A673 (cell line): Measurements from ENCODE around the gene ZNF146. TPM values are rescaled to one million over a fixed set of nuclear protein-coding genes. Genes with fewer than 3 reads are reported as not detected.
"Not testable (repeated sequence)": the region's sequence is repeated elsewhere in the genome, so short reads cannot be mapped to it uniquely, and the experiment has no call there.

Experiments
- BruUV-seq: library from RNA; stranded (reverse); fragments of 400-500 nt; replicated peaks from 2 replicates; lab custom pipeline; 2021; lab: Mats Ljungman, UMichigan
- CTCF ChIA-PET: fragments of 300-600 bp; sonication (Branson Sonifier 250); formaldehyde crosslinking; loops from one replicate; lab custom pipeline; 2022; ENCODE audit warnings: antibody characterized with exemption; lab: Charles Lee
- POLR2A ChIA-PET: fragments of 300-600 bp; sonication (Branson Sonifier 250); formaldehyde crosslinking; loops from one replicate; lab custom pipeline; 2022; ENCODE audit warnings: antibody characterized with exemption; ENCODE audit not compliant: low non-redundant PET; lab: Charles Lee
- DNase-seq: peaks from one replicate; pipeline ENCODE4 v3.0.0-alpha.2; 2015; ENCODE audit warnings: low spot score
- H3K27ac ChIP-seq: fragments of 200-600 bp; sonication (generic); 2 replicates; pipeline ENCODE4 v1.5.1; 2016; ENCODE audit warnings: mixed run types, low read depth, mild to moderate bottlenecking, mixed read lengths, antibody characterized with exemption, low read length; ENCODE audit not compliant: poor library complexity, severe bottlenecking
- H3K27me3 ChIP-seq: fragments of 200-600 bp; sonication (generic); replicated peaks from 2 replicates; pipeline ENCODE4 v1.6.1; 2017; ENCODE audit warnings: mixed run types, low read depth, mild to moderate bottlenecking, mixed read lengths, antibody characterized with exemption, low read length; ENCODE audit not compliant: insufficient read depth, poor library complexity
- H3K36me3 ChIP-seq: fragments of 200-600 bp; sonication (generic); 2 replicates; pipeline ENCODE4 v1.6.1; 2016; ENCODE audit warnings: mixed run types, mild to moderate bottlenecking, mixed read lengths, antibody characterized with exemption, low read length; ENCODE audit not compliant: insufficient read depth, poor library complexity, severe bottlenecking
- H3K4me1 ChIP-seq: fragments of 200-600 bp; sonication (generic); 2 replicates; pipeline ENCODE4 v1.6.1; 2017; ENCODE audit warnings: mixed run types, mild to moderate bottlenecking, mixed read lengths, antibody characterized with exemption, low read length; ENCODE audit not compliant: insufficient read depth, poor library complexity, severe bottlenecking
- H3K4me3 ChIP-seq: fragments of 200-600 bp; sonication (generic); 2 replicates; pipeline ENCODE4 v1.5.1; 2016; ENCODE audit warnings: low read depth, mixed run types, mild to moderate bottlenecking, mixed read lengths, low read length; ENCODE audit not compliant: poor library complexity, severe bottlenecking
- H3K9me3 ChIP-seq: fragments of 200-600 bp; sonication (generic); 2 replicates; pipeline ENCODE4 v1.6.1; 2016; ENCODE audit warnings: mixed run types, low read depth, mild to moderate bottlenecking, mixed read lengths, antibody characterized with exemption, low read length; ENCODE audit not compliant: poor library complexity, severe bottlenecking
- EZH2 ChIP-seq: fragments of 200-600 bp; sonication (generic); IDR thresholded peaks from 2 replicates; pipeline ENCODE4 v1.6.1; 2017; ENCODE audit warnings: borderline replicate concordance, low read depth, mild to moderate bottlenecking, mixed read lengths, antibody characterized with exemption, low read length; ENCODE audit not compliant: poor library complexity, severe bottlenecking
- intact Hi-C: fragments of 100-400 bp; cut with micrococcal nuclease; formaldehyde crosslinking; loops from one replicate; pipeline ENCODE4 v1.10.0; 2022; ENCODE audit not compliant: unreplicated experiment
- total RNA-seq: library from RNA; stranded (reverse); gene quantifications from 2 replicates; pipeline ENCODE4 v1.2.3, GENCODE V29; 2021
- TF ChIP-seq, protein P1 (sequence below): fragments of 300-800, 200-600 bp; sonication (generic); conservative IDR thresholded peaks from 2 replicates; pipeline ENCODE4 v1.5.1; 2017; ENCODE audit warnings: low read depth, mild to moderate bottlenecking, antibody characterized with exemption, low read length, moderate library complexity, mixed read lengths

ZNF146 gene
- total RNA-seq, 1 experiment from 2014 or later = 130 TPM

GRCh38 chr19:36267061-36267845 lies 52.3 kb downstream of the ZNF146 start:
- Histone ChIP-seq H3K4me3 (no peak overlapping the region), H3K4me1 (no peaks in the 10 kb centered on the region), H3K27me3 (no peaks in the 10 kb centered on the region), H3K27ac (no peak overlapping the region), H3K9me3 (no peaks in the 10 kb centered on the region), H3K36me3 (no peaks in the 10 kb centered on the region)
- ChIA-PET CTCF (no interaction called here), POLR2A (no interaction called here)
- no peak for DNase-seq
- BruUV-seq = no TSS peak
- intact Hi-C loops = no loop called here
- no peak for TF ChIP-seq EZH2
- TF ChIP-seq, protein P1, sequence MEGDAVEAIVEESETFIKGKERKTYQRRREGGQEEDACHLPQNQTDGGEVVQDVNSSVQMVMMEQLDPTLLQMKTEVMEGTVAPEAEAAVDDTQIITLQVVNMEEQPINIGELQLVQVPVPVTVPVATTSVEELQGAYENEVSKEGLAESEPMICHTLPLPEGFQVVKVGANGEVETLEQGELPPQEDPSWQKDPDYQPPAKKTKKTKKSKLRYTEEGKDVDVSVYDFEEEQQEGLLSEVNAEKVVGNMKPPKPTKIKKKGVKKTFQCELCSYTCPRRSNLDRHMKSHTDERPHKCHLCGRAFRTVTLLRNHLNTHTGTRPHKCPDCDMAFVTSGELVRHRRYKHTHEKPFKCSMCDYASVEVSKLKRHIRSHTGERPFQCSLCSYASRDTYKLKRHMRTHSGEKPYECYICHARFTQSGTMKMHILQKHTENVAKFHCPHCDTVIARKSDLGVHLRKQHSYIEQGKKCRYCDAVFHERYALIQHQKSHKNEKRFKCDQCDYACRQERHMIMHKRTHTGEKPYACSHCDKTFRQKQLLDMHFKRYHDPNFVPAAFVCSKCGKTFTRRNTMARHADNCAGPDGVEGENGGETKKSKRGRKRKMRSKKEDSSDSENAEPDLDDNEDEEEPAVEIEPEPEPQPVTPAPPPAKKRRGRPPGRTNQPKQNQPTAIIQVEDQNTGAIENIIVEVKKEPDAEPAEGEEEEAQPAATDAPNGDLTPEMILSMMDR = no peak

DNA sequence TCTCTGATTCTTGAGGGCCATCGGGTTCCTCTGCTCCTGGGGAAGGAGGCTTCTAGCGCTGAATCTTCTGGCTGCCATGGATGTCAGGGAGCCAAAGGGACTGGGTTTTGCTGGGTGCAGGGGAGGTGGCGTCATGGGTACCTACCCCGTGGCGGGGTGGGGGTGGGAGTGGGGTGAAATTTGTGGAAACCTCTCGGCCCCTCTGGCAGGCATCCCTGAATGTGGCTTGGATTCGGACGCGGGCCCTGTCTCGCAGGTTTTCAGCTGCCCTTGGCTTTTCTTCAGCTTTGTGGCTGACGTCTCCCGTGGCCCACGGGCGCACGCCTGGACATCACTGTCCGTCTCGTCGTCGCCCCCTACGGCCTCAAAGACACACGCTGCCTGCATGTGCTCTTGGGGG lies 53.2 kb downstream of the ZNF146 start:
- intact Hi-C loops, H3K4me1 ChIP-seq, POLR2A ChIA-PET, H3K36me3 ChIP-seq, H3K4me3 ChIP-seq, DNase-seq, H3K27ac ChIP-seq, H3K9me3 ChIP-seq, BruUV-seq, CTCF ChIA-PET, H3K27me3 ChIP-seq: not testable (repeated sequence)

GRCh38 chr19:36268591-36268990 lies 53.7 kb downstream of the ZNF146 start:
- intact Hi-C loops, H3K27ac ChIP-seq, DNase-seq, BruUV-seq, CTCF ChIA-PET, H3K36me3 ChIP-seq, H3K4me3 ChIP-seq, H3K27me3 ChIP-seq, POLR2A ChIA-PET, H3K4me1 ChIP-seq, H3K9me3 ChIP-seq: not testable (repeated sequence)

DNA sequence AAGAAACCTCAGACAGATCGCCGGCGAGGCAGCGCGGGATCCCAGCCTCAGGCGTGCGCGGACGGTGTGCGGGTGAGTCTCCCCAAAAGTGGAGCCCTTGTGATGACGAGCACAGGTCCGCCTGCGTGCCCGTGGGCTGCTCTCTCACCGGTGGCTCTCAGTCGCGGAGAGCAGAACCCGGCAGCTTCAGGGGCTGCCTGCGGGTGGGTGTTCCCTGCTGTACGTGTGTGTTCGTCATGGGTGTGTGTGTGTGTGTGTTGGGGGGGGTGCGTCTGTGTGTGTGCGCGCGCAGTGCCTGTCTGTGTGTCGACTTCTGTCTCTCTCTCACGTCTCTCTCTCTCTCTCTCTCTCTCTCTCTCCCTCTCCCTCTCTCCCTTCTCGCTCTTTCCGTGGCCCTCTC lies 54.4 kb downstream of the ZNF146 start:
- DNase-seq, POLR2A ChIA-PET, H3K36me3 ChIP-seq, H3K4me3 ChIP-seq, CTCF ChIA-PET, intact Hi-C loops, H3K9me3 ChIP-seq, H3K4me1 ChIP-seq, BruUV-seq, H3K27ac ChIP-seq, H3K27me3 ChIP-seq: not testable (repeated sequence)

Other genes starting within 250 kb of the ZNF146 start
- 8.9 and 11.0 TPM in 2 replicates for gene SDHAF1, start 219.9 kb upstream of the ZNF146 start, total RNA-seq
- 0.70 TPM in 1 of 2 replicates, not detected in the other for gene SYNE4, start 206.3 kb upstream of the ZNF146 start, total RNA-seq
- 20.1 and 27.7 TPM in 2 replicates for gene ALKBH6, start 200.9 kb upstream of the ZNF146 start, total RNA-seq
- gene CLIP3, start 182.2 kb upstream of the ZNF146 start, total RNA-seq = 9.2 and 15.8 TPM in 2 replicates
- 4.6 and 5.4 TPM in 2 replicates for gene THAP8, start 160.8 kb upstream of the ZNF146 start, total RNA-seq
- gene WDR62, start 160.2 kb upstream of the ZNF146 start, total RNA-seq = 39.8 and 40.4 TPM in 2 replicates
- gene OVOL3, start 104.0 kb upstream of the ZNF146 start, total RNA-seq = 0.47 and 0.63 TPM in 2 replicates
- 133 and 142 TPM in 2 replicates for gene POLR2I, start 100.2 kb upstream of the ZNF146 start, total RNA-seq
- gene TBCB, start 99.6 kb upstream of the ZNF146 start, total RNA-seq = 156 and 158 TPM in 2 replicates
- gene CAPNS1, start 75.0 kb upstream of the ZNF146 start, total RNA-seq = 577 and 579 TPM in 2 replicates
- not detected in 2 replicates for gene COX7A1, start 62.7 kb upstream of the ZNF146 start, total RNA-seq
- 7.2 and 7.5 TPM in 2 replicates for gene ZNF565, start 441 bp upstream of the ZNF146 start, total RNA-seq
- 5.2 and 5.4 TPM in 2 replicates for gene ZFP14, start 164.1 kb downstream of the ZNF146 start, total RNA-seq
- 13.5 and 14.9 TPM in 2 replicates for gene ZFP82, start 203.5 kb downstream of the ZNF146 start, total RNA-seq